IMR-90 (cell line): Measurements from ENCODE around the gene GABBR2.

Experiments
- CEBPB ChIP-seq: IDR thresholded peaks from 2 replicates; pipeline ENCODE4 v1.6.1; 2012; ENCODE audit warnings: low read depth, low read length, improper control_type of control experiment
- CHD1 ChIP-seq: IDR thresholded peaks from 2 replicates; pipeline ENCODE4 v1.6.1; 2012; ENCODE audit warnings: low read depth, low read length, improper control_type of control experiment
- FOS ChIP-seq: fragments of 150-350 bp; IDR thresholded peaks from 2 replicates; pipeline ENCODE4 v1.6.1; 2016; ENCODE audit warnings: low read depth, low read length
- MXI1 ChIP-seq: IDR thresholded peaks from 2 replicates; pipeline ENCODE4 v1.6.1; 2012; ENCODE audit warnings: low read depth, mild to moderate bottlenecking, low read length, moderate library complexity, borderline replicate concordance
- POLR2A ChIP-seq: IDR thresholded peaks from 2 replicates; pipeline ENCODE4 v1.6.1; 2012; ENCODE audit warnings: mild to moderate bottlenecking, low read depth, low read length
- SMC3 ChIP-seq: fragments of 150-350 bp; IDR thresholded peaks from 2 replicates; pipeline ENCODE4 v1.6.1; 2016; ENCODE audit warnings: low read depth, mild to moderate bottlenecking, antibody characterized with exemption, low read length, moderate library complexity
- TF ChIP-seq, protein P1 (sequence below): conservative IDR thresholded peaks from 2 replicates; pipeline ENCODE4 v1.5.1; 2012; ENCODE audit warnings: mild to moderate bottlenecking, low read depth, low read length, improper control_type of control experiment

DNA sequence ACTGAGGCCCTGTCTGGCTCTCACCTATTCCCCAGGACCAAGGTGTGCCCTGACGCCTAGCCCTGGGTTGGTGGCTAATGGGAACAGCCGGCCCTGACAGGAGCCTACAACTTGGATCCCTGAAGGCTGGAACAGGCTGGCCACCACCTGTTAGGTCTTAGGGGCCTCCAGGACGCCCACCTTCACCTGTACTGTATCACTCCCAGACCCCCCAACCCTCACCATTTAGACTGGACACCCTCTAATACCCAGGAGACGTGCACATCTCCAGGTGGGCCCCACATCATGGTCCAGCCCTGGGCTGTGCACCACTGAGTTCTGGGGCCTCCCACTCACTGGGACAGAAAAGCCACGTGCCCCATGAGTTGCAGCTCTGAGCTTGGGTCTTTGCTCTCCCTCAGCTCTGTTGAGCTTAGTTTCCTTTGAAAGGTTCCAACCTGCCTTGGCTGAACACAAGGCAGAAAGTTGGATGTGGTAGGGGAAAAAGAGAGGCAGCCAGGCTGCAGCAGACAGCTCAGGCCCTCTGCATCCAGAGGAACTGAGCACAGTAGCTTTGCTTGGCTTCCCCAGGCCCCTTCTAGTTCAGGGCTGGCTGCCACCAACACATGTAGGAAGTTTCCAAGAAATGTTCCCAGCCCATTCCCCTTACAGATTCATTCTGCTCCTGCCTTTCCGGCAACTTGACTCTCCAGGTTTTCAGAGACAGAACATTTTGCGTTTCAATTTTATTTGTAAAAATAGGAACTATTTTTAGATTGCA lies 336.5 kb downstream of the GABBR2 start:
- TF ChIP-seq CEBPB (no peak), CHD1 (no peak), POLR2A (no peak), SMC3 (no peak), MXI1 (no peak), FOS (no peak)
- TF ChIP-seq, protein P1, sequence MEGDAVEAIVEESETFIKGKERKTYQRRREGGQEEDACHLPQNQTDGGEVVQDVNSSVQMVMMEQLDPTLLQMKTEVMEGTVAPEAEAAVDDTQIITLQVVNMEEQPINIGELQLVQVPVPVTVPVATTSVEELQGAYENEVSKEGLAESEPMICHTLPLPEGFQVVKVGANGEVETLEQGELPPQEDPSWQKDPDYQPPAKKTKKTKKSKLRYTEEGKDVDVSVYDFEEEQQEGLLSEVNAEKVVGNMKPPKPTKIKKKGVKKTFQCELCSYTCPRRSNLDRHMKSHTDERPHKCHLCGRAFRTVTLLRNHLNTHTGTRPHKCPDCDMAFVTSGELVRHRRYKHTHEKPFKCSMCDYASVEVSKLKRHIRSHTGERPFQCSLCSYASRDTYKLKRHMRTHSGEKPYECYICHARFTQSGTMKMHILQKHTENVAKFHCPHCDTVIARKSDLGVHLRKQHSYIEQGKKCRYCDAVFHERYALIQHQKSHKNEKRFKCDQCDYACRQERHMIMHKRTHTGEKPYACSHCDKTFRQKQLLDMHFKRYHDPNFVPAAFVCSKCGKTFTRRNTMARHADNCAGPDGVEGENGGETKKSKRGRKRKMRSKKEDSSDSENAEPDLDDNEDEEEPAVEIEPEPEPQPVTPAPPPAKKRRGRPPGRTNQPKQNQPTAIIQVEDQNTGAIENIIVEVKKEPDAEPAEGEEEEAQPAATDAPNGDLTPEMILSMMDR, result no peak
